NCI-H2227 (cell line): ENCODE measurements around the gene COA3.

ENCODE experiments used
- DNase-seq: peaks from one replicate; lab custom pipeline; 2025; ENCODE audit not compliant: unreplicated experiment; lab: John Stamatoyannopoulos, UW

COA3 gene, protein sequence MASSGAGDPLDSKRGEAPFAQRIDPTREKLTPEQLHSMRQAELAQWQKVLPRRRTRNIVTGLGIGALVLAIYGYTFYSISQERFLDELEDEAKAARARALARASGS

DNA sequence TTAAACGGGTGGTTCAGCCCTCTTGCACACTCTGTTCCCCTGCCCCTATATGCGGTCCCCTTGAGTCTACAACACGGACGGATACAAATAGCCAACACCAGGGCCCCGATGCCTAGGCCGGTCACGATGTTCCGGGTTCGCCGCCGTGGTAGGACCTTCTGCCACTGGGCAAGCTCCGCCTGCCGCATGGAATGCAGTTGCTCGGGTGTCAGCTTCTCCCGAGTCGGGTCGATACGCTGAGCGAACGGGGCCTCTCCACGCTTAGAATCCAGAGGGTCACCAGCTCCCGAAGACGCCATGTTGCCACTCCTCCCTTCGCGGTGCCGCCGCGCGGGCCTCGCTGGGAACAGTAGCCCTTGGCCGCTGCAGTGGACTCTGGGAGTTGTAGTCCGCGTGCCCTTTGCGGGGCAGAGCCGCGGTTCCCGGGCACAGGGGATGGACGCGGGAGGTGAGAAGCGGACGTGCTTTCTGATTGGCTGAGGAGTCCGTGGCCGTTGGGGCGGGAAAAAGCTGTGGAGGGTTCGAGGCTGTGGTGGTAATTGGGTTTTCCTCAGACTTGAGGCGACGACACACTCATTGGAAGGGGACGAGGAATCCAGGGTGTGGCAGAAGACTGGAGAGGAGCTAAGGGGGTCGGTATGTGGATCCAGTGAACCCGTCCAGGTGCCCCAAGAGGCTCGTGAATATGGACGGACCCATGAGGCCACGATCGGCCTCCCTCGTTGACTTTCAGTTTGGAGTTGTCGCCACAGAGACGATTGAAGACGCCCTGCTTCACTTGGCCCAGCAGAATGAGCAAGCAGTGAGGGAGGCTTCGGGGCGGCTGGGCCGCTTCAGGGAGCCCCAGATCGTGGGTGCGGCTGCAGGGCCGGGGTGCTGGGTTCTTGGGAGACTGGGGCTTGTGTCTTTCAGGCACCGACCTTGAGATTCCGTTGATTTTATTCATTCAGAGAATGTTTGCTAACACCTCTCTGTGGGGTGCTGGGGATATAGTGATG lies at the start of gene COA3, which contains the start of gene CNTD1:
COA3 (minus strand) TSS at position 322 of the 998 bp plus-strand sequence; CDS start at position 299, 23 bp downstream.
CNTD1 (plus strand) TSS at position 479 of the 998 bp plus-strand sequence; CDS start at position 686, 207 bp downstream.
- DNase-seq = peak; percentile 95

DNA sequence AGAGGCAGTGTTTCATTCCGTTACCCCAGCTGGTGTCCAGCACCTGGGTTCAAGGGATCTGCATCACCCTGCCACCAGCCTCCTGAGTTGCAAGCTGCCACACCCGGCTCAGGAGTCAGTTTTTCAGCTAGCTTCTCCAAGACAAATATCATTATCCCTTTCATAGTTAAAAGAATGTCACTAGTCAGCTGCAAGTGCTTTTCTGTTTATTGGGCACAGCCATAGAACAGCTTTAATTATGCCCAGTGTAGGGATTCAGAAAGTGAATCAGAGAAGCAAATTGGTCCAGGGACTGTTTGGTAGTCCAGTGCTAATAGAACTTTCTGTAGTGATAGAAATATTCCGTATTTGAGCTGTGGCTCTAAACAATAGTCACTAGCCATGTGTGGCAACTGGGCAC lies 49.6 kb upstream of the COA3 start:
- DNase-seq = no peak

DNA sequence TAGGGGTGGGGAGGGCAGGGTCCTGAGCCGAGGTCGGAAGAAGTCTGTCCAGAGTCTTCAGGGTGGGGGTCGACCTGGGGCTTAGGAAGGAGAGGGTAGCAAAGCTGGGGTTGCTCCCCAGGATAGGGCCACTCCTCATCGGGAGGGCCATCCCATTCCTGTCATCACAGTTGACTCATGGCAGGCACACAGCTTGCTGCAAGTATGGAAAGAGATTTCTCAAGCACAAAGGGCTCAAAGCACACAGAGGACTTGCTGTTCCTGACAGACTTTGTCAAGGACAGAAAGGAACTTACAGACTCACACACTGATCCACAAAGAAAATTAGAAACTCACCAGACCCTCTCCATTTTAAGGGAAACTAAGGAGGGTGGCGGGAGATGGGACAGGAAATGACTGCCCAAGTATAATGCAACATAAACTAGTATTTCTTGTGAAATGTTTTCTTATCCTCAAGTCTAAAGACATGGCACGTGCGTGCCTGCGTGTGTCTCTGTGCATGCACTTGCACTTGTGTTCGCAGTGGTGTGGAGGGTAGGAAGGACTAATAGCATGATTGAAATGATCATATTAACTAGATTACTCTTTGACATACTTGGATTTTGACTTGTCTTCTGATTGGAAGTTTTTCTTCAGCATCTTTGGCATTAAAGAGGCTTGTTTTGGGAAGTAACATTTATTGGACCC lies 48.2 kb upstream of the COA3 start:
- DNase-seq = no peak

DNA sequence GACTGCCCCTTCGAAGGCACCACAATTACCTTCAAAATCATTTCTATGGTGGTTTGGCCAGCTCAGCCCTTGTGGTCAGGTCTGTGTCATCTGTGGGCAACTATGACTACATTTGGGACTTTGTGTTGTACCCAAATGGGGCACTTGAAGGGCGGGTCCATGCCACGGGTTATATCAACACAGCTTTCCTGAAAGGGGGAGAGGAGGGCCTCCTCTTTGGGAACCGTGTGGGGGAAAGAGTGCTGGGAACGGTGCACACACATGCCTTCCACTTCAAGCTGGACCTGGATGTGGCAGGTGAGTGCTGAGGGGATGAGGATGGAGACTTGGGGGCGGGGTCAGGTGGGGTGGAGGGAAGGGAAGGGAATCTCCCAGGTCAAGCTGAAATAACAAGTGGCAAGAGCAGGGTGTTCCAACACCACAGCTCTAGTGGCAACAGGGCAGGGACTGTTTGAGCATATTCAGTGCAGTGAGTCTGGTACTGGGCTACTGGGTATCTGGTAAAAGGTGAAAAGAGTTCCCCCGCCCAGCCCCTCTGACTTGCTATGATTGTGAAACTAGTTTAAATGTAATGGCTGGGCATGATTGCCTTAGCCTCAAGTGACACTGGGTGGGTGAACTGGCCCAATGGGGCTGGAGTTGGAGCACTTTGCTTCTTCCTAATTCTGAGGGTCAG lies 47.6 kb upstream of the COA3 start:
- no peak for DNase-seq

DNA sequence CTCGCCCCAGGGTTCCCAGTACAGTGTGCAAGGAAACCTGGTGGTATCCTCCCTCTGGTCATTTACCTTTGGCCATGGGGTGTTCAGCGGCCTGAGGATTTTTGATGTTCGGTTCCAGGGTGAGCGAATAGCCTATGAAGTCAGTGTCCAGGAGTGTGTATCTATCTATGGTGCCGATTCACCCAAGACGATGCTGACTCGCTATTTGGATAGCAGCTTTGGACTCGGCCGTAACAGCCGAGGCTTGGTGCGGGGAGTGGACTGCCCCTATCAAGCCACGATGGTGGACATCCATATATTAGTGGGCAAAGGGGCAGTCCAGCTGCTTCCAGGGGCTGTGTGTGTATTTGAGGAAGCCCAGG lies 47.0 kb upstream of the COA3 start:
- no peak for DNase-seq

DNA sequence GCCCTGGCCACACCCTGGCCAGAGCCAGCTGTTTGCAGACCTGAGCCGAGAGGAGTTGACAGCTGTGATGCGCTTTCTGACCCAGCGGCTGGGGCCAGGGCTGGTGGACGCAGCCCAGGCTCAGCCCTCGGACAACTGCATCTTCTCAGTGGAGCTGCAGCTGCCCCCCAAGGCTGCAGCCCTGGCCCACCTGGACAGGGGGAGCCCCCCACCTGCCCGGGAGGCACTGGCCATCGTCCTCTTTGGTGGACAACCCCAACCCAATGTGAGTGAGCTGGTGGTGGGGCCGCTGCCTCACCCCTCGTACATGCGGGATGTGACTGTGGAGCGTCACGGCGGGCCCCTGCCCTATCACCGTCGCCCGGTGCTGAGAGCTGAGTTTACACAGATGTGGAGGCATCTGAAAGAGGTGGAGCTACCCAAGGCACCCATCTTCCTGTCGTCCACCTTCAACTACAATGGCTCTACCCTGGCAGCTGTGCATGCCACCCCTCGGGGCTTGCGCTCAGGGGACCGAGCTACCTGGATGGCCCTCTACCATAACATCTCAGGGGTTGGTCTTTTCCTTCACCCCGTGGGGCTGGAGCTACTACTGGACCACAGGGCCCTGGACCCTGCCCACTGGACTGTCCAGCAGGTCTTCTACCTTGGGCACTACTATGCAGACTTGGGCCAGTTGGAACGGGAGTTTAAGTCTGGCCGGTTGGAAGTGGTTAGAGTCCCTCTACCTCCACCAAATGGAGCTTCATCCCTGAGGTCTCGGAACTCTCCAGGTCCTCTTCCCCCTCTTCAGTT lies 46.5 kb upstream of the COA3 start:
- no peak for DNase-seq

DNA sequence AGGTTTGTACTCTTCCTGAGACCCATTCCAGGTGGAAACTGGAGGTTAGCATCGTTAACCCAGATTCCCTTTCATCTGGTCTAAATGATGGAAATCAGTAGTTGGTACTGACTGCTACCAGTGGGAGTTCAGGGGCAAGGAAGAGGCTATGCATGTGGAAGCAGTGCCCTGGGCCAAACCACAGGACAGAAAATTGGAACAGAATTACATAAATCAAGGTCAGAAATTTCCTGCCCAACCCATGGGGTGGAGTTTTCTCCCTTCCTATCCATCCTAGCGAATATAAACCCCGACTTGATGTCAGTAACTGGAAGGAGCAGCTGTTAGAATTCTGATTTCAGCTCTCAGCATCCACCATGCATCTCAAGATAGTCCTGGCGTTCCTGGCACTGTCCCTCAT lies 45.8 kb upstream of the COA3 start, which contains the start of gene AOC2:
AOC2 (plus strand) TSS at position 310 of the 400 bp plus-strand sequence; CDS start at position 357, 47 bp downstream.
- DNase-seq = no peak

DNA sequence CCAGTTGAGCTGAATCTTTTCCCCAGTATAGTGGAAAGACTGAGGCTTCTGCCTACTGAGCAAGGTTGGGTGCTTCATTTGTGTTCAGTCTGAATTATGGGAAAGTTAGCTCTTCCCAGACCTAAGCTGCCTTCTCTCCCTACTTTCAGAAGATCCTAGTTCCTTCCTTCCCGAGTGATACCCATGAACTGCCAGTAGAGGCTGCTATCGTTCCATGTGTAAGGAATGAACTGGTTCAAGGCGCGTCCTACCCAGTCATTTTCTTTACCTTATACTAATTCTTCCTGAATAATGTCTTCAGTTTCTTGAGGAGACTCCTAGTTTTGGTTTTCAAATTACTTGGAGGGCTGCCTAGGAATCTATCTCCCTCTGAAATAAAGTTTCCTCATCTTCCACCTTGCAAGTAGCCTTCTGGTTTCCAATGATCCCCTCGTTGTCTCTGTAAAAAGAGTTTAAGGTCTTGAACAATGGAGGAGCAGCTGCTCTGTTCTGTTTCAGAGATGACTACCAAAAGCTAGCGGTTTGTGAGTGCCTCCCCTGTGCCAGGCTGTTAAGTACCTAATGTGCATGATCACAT lies 44.9 kb upstream of the COA3 start:
- peak; percentile 69 for DNase-seq

DNA sequence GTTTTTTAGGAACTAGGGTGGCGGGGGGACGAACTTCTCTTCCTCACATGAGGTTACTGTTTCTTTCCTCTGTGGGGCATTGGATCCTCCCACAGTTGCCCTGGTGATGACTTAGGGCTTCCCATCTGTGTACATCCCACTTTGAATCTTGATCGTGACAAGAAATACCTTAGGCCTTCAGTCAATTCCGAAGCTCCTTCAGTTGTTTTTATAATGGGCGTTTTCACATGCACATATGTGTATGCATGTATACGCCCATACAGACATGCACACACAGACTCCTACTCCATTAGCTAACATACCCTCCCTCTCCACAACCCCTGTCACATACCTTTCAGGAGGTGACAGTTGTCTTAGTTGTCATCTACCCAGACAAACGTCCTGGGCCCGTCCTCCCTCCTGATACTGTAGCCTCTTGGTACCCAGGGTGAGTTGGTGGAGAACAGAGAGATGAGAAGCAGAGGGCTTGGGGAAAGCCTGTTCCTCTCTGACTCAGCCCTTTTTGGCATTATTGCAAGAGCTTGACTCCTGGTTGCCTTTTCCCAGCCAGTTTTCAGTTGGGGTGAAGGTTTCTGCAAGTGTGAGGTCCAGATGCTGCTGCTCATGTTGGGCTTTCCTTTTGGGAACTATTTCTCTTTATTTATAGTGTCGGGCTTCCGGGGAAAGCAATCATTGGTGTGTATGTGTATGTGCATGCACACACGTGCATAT lies 43.6 kb upstream of the COA3 start:
- no peak for DNase-seq

DNA sequence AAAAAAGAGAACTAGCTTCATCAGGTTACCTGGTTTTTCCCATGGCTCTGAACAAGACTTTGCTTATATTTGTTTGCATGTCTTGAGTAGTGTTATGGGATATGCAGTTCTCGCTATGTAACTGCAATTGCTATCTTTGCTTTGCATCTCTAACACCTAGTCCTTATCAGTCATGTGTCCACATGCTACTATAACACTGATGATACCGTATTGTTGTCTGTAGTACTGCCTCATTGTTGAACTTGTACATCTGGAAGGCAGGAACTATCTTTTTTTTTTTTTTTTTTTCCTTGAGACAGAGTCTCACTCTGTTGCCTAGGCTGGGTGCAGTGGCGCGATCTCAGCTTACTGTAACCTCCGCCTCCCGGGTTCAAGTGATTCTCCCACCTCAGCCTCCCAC lies 37.2 kb upstream of the COA3 start:
- DNase-seq = no peak

DNA sequence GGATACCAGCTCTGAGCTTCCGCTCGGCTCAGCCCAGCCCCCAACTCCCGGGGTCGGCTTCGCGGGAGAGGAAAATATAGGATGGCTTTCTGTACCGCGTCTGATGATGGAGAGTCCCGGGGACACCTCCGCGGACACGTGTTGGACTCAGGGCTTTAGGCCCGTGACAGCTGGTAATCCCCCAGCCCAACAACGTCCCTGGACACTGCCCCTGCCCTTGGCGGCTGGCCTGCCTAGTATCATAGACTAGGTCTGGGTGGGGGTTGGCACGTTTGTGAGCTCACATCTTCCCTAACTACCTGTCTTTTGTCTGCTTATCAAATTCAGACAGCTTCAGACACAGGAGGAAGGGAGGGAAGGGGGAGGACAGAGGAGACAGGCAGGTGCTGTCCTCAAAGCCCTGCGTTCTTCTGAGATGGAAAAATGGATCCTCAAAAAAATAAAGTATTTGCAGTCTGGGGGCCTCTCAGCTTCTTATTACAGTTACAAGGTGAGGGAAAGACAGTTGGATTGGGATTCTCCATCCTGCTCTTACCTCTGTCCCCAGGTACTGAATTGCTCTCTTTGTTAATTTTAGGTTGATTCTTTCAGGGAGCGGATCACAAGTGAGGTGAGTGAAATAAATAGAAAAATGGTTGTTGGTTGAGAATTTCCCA lies 35.4 kb upstream of the COA3 start:
- no peak for DNase-seq

DNA sequence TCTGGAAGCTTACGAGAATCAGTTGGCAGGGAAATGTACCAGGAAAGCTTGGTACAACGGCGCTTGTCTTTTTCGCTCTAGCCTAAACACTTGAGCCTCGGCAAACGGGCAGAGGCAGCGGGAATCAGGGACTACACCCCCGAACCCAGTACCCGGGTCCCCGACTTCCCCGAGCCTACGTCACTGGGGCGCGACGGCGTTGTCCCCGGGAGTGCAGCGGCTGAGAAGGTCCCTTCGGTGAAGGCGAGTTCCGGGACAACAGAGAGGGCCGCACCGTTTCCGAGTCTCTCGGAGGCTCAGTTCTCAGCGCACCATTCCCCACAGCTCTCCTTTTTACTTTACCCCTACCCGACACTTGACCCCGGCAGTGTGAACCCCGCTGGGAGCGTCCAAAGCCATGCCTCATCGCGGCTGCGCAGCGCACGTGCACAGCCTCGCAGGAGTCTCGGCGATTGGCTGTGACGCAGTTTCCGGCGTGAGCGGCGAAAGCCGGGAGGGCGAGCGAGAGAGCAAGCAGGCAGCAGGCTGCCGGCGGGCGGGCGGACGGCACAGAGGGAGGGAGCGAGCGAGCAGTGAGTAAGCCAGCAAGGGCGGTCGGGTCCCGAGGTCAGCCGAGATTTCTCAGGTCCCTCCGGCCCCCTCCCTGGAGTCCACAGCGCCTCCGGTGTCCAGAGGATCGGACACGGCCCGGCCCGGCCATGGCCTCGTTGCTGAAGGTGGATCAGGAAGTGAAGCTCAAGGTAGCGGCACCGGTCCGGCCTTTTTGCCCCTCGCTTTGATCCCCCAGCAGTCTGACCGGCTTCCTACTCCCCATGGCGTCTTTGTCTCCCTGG lies 34.6 kb upstream of the COA3 start, which contains the start of gene PSME3:
PSME3 (plus strand) TSS at position 464 of the 833 bp plus-strand sequence; CDS start at position 699, 235 bp downstream.
- DNase-seq = peak; percentile 93

DNA sequence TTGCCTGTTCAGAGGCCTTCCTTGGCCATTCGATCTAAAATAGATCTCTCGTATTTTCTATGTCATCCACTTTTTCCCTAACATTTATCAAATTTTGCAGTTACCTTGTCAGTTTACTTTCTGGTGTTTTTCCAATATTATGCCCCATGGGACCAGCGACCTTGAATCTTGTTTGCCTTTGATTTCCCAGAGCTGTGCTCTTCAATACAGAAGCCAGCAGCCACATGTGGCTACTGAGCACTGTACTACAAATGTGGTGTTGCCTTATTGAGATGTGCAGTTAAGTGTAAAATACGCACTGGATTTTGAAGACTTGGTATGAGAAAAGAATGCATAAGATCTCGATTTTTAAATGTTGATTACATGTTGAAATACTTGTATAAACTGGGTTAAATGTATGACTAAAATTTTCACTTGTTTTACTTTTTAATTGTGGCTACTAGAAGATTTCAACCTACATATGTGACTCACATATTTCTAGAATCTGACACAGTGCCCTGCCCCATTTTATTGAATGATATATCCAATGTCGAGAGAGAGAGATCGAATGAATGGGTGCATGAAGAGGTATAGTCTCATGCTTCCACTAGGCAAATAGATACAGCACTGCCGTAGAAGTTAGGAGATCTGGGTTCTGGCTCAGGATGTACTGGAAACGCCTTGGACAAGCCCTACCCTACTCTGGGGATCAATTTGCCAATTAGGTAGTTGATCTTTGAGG lies 33.9 kb upstream of the COA3 start:
- no peak for DNase-seq

DNA sequence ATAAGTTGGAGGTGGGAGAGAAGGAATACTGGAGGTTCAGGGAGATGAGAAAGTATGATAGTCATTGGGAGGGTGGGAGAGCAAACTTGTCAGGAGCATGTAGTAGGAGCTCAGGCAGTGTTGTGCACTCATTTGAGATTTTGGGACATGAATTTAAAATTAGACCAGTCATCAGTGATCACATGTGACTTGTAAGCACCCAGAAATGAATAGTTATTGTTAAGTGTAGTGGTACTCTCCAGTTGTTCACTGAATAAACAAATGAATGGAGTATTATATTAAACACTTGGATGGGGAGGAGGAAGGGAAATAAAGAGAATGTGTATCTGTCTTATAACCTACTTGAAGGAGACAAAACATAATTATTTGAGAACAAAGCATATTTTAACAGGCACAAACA lies 32.5 kb upstream of the COA3 start:
- DNase-seq = no peak

DNA sequence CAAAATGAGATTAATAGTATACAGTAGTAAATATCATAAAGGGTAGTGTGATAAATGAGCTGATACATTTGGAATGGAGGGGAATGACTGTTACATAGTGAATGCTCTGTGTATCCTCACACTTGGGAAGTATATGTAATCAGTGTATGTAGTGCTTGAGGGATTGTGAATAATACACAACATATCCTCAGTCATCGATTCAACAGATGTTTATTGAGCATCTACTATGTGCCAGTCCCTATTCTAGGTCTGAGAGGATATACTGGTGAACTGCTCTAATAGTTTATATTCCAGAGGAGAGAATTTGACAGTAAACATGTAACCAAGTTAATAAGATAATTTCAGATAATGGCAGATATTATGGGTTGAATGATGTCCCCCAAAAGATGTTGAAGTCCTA lies 29.0 kb upstream of the COA3 start:
- no peak for DNase-seq

DNA sequence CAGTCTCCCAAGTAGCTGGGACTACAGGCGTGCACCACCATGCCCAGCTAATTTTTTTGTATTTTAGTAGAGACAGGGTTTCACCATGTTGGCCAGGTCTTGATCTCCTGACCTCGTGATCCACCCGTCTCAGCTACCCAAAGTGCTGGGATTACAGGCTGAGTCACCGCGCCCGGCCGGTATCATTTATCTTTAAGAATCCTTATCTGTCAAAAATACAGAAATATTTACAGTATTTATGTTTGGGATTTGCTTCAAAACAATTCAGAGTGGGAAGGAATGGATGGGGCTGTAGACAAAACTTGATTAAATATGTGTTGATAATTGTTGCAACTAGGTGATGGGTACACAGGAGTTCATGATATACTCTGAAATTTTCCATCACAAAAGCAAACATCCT lies 22.7 kb upstream of the COA3 start:
- DNase-seq = no peak

DNA sequence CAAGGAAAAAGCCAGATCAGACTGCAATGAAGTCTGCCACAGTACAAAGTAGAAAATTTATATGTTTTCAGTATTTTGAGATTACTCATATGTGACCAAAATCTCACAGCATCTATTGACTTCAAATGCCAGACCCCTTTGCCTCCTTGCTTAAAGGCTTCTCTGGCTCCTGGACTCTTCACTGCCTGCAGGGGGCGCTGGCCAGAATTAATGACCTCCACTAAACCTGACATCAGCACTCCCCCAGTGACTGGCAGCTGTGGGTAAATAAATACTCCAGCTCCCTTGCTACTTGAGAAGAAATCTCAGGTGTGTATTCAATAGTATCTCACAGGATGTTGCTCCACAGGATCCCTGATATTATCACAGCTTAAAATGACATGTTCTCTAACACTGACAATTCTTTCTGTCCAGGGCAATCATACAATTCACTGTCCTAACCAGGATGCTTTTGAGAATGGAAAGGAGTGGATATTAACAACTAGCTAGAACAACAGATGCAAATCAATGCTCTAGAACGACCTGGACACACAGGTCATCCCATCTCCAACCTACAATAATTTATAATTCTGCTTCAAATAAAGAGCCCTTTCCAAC lies 21.5 kb upstream of the COA3 start:
- peak; percentile 83 for DNase-seq
